IPS-11a (cell line): Measurements from ENCODE around the gene GUCY1B1.
A peak's percentile ranks its signal among the peaks of the same experiment; 100 is the strongest.

Experiments
- H3K4me3 ChIP-seq: one replicate; pipeline ENCODE4 v1.5.1; 2013; ENCODE audit warnings: low read depth, low read length, control low read depth

The GUCY1B1 gene

GRCh38 chr4:155758481-155759371, at the start of gene GUCY1B1:
TSS of gene GUCY1B1 (plus strand) at chr4:155759021. CDS start at chr4:155759141, 120 bp downstream.
- H3K4me3 ChIP-seq = peak within 1 kb of the TSS; percentile 41

DNA sequence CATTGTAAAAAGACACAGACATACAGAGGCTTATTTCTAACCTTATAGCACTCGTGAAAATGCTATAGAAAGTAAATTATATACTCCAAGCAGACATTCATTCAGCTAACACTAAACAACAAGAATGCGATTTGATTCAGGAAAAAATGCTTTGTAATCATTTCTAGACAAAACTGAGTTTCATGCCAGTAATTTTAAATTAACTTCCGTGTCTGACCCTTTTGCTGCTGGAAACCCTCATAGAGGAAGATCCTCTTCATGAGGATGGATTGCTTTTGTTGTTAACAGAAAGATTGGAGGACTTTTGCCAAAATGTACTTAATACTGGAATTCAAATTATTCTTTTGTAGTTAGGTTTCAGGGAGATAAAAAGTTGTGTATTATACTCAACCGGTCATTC, 48.9 kb upstream of the GUCY1B1 start:
- H3K4me3 ChIP-seq = no peak overlapping the region

GRCh38 chr4:155711556-155711955, 47.3 kb upstream of the GUCY1B1 start:
- no peak overlapping the region for H3K4me3 ChIP-seq

GRCh38 chr4:155712846-155713245, 46.0 kb upstream of the GUCY1B1 start:
- no peak overlapping the region for H3K4me3 ChIP-seq

- no peak overlapping the region for H3K4me3 ChIP-seq
Measured at GRCh38 chr4:155713911-155714310, 44.9 kb upstream of the GUCY1B1 start.

- H3K4me3 ChIP-seq = no peak overlapping the region
Measured at GRCh38 chr4:155722336-155722735, 36.5 kb upstream of the GUCY1B1 start.

- H3K4me3 ChIP-seq = no peak overlapping the region
Measured at GRCh38 chr4:155722816-155723499, 35.9 kb upstream of the GUCY1B1 start.

GRCh38 chr4:155724731-155725130, 34.1 kb upstream of the GUCY1B1 start:
- H3K4me3 ChIP-seq = no peak overlapping the region

GRCh38 chr4:155734065-155734464, 24.8 kb upstream of the GUCY1B1 start:
- no peak overlapping the region for H3K4me3 ChIP-seq

GRCh38 chr4:155734951-155735350, 23.9 kb upstream of the GUCY1B1 start:
- no peak overlapping the region for H3K4me3 ChIP-seq

DNA sequence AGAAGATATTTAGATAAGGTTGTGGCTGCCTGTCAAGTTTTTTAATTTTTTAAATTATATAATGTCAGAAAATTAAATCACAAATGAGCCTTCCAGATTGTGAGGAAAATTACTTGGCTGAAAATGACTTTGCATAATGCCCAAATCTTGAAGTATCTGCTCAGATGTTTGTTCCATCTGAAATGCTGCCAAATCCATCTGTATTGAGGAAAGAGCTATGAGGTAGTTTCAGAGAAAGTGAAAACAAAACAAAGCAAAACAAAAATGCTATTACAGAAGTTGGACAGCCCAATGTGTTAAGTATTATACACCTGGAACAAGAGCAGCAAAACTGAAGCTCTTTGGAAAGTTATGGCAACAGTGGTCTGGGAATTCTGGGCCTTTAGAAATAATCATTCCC, 23.3 kb upstream of the GUCY1B1 start:
- no peak overlapping the region for H3K4me3 ChIP-seq

- no peak overlapping the region for H3K4me3 ChIP-seq
Measured at GRCh38 chr4:155738548-155738947, 20.3 kb upstream of the GUCY1B1 start.

DNA sequence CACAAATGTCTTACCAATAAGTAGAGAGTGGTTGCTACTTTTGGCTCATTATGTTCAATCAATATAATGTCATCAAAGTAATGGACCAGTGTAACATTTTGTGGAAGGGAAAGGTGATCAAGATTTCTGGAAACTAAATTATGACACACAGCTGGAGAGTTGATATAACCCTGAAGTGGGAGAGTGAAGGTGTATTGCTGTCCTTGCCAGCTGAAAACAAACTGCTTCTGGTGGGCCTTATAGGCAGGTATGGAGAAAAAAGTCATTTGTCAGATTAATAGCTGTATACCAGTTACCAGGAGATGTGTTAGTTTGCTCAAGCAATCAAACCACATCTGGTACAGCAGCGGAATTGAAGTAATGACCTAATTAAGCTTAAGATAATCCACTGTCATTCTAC, 17.3 kb upstream of the GUCY1B1 start:
- H3K4me3 ChIP-seq = no peak overlapping the region

DNA sequence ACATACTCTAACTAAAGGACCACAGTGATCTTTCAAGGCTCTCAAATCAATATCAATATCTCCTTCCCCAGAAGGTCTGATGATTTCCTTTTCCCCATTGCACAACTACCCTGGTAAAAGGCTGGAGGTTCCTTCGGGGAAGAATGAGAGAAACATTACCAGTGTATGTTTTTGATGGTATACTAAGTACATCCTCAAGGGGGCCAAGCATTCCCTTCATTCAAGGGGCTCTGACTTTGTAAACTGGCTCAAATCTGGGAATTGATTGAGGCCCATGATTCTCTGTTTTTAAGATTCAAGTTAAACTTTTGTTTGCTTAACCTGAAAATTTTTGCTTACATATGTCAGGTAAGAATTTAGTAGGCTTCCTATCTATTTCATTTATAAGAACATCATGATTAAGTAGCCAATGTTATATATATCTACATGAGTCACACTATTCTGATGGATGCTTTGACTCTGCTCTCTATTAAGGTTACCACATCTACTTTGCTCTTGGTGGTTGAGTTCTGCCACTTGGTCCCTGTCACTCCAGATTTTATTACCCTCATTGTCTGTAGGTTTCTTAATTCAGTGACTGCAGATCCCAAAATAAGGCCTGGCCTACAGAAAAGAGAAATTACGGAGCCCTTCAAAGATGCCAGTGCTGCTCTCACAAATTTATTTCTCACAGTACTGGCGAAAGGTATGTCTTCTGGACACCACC, 16.4 kb upstream of the GUCY1B1 start:
- H3K4me3 ChIP-seq = no peak overlapping the region

GRCh38 chr4:155745984-155746383, 12.8 kb upstream of the GUCY1B1 start:
- no peak overlapping the region for H3K4me3 ChIP-seq

DNA sequence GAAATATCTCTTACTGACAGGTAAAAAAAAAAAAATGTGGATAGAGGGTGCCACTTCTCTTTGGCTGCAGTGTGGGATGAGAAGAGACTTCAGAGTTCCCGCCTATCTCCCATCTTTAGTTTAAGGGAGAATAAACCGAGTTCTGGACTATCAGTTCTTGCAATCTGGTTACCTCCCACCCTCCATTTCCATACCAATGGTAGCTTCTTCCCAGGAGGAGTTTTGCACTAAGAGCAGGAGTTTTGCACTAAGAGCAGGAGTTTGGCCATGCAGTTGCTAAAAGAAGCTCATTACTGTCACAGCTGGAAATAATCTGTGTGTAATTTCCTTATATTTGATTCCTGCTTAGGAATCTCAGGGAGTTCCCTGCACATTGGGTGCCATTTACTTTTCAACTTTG, 10.8 kb upstream of the GUCY1B1 start:
- no peak overlapping the region for H3K4me3 ChIP-seq

- no peak overlapping the region for H3K4me3 ChIP-seq
Measured at GRCh38 chr4:155749041-155749440, 9.8 kb upstream of the GUCY1B1 start.

GRCh38 chr4:155751569-155751968, 7.3 kb upstream of the GUCY1B1 start:
- no peak overlapping the region for H3K4me3 ChIP-seq

GRCh38 chr4:155757745-155758265, 1.0 kb upstream of the GUCY1B1 start:
- no peak overlapping the region for H3K4me3 ChIP-seq

GRCh38 chr4:155759372-155760252, 791 bp downstream of the GUCY1B1 start:
- H3K4me3 ChIP-seq = peak overlapping the region; percentile 41
